ENCODE measurements around the gene SLC25A23. TPM values are rescaled to one million over a fixed set of nuclear protein-coding genes. Genes with fewer than 3 reads are reported as not detected.

The SLC25A23 gene
- total RNA-seq, 1 donor from 2014 or later, result 51.4 TPM

DNA sequence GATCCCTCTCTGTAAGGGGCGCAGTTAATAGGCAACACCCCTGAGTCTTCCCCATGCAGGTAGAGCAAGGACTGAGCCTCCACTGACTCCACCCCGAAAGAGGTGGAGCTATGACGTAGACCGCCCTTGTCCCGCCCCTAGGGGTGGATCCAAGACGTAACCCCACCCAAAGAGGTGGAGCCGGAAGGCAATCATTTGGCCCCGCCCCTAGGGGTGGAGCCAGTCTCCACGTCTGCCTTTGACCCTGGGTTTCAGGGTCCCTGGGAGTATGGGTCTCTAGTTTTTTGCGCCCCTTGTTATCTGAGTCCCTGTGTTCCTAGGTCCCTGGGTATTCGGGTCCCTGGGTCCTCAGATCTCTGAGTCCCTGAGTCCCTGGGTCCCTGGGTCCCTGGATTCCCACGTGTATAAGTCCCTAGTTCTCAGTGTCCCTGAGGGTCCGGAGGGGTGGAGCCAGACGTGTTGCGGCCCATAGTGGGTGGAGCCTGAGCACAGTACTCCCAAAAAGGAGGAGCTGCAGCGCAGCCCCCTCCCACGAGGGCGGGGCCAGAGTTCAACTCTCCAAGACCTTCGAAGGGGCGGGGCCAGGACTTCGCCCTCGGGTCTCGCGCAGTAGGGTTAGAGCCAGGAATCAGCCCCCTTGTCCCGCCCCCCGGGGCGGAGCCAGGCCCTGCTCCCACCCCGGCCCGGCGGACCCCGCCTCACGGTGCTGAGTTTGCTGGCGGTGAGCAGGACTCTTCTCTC, 16.7 kb upstream of the SLC25A23 start:
- H3K36me3 ChIP-seq, result no peaks in the 10 kb centered on the region
- ATAC-seq (peak; percentile 92), DNase-seq (peak; percentile 93)
- peaks cover 5% of the 10 kb centered on the region for H3K4me1 ChIP-seq
- H3K4me3 ChIP-seq, result peak overlapping the region; percentile 21
- H3K27me3 ChIP-seq, result peaks cover 12% of the 10 kb centered on the region
- intact Hi-C loops (cut with DNase I), result no loop called here
- TF ChIP-seq, protein P1, sequence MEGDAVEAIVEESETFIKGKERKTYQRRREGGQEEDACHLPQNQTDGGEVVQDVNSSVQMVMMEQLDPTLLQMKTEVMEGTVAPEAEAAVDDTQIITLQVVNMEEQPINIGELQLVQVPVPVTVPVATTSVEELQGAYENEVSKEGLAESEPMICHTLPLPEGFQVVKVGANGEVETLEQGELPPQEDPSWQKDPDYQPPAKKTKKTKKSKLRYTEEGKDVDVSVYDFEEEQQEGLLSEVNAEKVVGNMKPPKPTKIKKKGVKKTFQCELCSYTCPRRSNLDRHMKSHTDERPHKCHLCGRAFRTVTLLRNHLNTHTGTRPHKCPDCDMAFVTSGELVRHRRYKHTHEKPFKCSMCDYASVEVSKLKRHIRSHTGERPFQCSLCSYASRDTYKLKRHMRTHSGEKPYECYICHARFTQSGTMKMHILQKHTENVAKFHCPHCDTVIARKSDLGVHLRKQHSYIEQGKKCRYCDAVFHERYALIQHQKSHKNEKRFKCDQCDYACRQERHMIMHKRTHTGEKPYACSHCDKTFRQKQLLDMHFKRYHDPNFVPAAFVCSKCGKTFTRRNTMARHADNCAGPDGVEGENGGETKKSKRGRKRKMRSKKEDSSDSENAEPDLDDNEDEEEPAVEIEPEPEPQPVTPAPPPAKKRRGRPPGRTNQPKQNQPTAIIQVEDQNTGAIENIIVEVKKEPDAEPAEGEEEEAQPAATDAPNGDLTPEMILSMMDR (IDR thresholded peaks at IDR 0.05), result no peak
- no peaks in the 10 kb centered on the region for H3K9me3 ChIP-seq
- no peak overlapping the region for H3K27ac ChIP-seq

DNA sequence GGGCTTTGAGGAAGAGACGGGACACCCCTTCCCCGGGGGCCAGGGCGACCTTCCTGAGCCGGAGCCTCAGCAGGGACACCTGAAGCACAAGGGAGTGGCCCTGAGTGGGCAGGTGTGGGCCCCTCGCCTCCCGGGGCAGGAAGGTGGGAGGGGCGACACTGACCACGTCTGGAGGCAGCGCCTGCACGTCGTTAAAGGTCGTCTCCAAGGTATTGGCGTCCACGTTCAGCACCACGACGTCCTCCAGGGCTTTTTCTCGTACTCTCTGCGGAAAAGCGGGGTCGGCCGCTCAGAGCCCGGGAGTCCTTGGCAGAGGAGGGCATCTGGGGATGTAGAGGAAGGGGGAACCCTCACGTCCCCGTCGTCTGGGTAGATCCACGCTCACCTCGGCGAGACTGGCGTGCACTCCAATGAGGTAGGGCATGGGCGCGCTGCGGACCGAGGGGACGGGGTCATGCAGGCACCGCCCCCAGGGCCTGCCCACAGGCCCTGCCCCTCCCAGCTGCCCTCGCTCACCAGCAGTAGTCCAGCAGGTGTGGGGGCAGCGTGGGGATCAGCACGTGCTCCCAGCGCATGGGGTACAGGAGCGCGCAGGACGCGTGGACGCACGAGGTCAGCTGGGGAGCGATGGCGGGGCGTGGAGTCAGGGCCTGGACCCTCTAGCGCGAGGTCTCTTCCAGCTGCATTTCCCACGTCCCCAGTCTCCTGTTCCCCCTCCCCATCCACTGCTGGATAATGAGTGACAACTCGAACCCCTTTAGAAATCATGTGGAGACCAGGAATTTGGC, 15.9 kb upstream of the SLC25A23 start:
- peaks cover 12% of the 10 kb centered on the region for H3K27me3 ChIP-seq
- intact Hi-C loops (cut with DNase I), result no loop called here
- H3K27ac ChIP-seq, result no peak overlapping the region
- ATAC-seq (peak; percentile 15), DNase-seq (no peak)
- H3K4me1 ChIP-seq, result peaks cover 5% of the 10 kb centered on the region
- TF ChIP-seq, protein P1 (IDR thresholded peaks at IDR 0.05), result no peak
- H3K9me3 ChIP-seq, result no peaks in the 10 kb centered on the region
- peak overlapping the region; percentile 21 for H3K4me3 ChIP-seq
- no peaks in the 10 kb centered on the region for H3K36me3 ChIP-seq

DNA sequence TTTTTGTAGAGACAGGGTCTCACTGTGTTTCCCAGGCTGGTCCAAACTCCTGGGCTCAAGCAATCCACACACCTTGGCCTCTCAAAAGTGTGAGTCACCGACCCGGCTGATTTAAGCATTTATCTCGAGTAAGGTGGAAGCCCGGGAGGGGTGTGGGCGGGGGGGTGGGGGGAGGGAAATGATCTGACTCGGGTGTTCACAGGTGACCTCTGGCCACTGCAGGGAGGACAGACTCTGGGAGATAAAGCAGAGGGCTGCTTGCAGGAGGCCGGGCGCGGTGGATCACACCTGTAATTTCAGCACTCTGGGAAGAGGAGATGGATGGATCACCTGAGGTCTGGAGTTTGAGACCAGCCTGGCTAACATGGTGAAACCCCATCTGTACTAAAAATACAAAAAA, 14.1 kb upstream of the SLC25A23 start:
- DNase-seq (no peak), ATAC-seq (no peak)
- H3K27ac ChIP-seq, result no peak overlapping the region
- H3K36me3 ChIP-seq, result no peaks in the 10 kb centered on the region
- H3K4me1 ChIP-seq, result peaks cover 5% of the 10 kb centered on the region
- TF ChIP-seq, protein P1 (IDR thresholded peaks at IDR 0.05), result no peak
- peaks cover 12% of the 10 kb centered on the region for H3K27me3 ChIP-seq
- H3K4me3 ChIP-seq, result no peak overlapping the region
- no peaks in the 10 kb centered on the region for H3K9me3 ChIP-seq
- intact Hi-C loops (cut with DNase I), result no loop called here

DNA sequence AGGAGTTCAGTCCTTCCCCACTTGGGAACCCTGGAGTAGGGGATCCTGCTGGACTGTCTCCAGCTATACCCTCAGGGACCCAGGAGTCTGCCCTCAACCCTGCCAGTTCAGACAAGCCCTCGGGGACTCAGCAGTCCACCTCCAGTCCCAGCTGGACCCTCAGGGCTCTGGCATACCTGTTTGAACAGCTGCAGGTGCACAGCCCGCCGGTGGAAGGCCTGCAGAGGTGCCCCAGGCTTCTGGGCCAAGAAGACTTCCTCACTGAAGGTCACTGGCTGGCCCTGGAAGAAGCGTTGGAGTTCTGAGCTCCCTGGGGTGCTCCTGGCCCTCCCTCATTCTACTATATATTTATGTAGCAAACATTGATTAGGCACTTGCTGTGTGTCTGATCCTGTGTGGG, 13.1 kb upstream of the SLC25A23 start:
- Histone ChIP-seq H3K9me3 (no peaks in the 10 kb centered on the region), H3K36me3 (no peaks in the 10 kb centered on the region), H3K27ac (no peak overlapping the region), H3K27me3 (peaks cover 12% of the 10 kb centered on the region), H3K4me1 (peaks cover 5% of the 10 kb centered on the region), H3K4me3 (no peak overlapping the region)
- ATAC-seq, result no peak
- no peak for DNase-seq
- intact Hi-C loops (cut with DNase I), result no loop called here
- TF ChIP-seq, protein P1 (IDR thresholded peaks at IDR 0.05), result no peak

DNA sequence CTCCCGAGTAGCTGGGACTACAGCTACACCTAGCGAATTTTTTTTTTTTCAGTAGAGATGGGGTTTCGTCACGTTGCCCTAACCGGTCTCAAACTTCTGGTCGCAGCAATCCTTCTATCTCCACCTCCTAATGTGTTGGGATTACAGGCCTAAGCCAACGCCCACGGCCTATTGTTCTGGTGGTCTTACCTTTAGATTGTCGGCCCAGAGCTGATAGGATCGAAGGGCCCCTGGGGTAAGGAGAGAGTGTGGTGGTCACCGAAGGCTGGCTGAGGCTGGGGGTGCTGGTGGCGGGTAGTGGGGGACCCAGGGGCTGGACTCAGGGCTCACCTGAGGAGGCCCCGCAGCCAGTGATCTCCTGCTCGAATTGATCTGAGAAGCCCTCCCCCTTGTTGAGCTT, 11.5 kb upstream of the SLC25A23 start:
- no peaks in the 10 kb centered on the region for H3K9me3 ChIP-seq
- H3K4me1 ChIP-seq, result peaks cover 5% of the 10 kb centered on the region
- no peak for ATAC-seq
- H3K27ac ChIP-seq, result no peak overlapping the region
- no peaks in the 10 kb centered on the region for H3K36me3 ChIP-seq
- no peak for DNase-seq
- TF ChIP-seq, protein P1 (IDR thresholded peaks at IDR 0.05), result no peak
- intact Hi-C loops (cut with DNase I), result no loop called here
- no peak overlapping the region for H3K4me3 ChIP-seq
- H3K27me3 ChIP-seq, result peaks cover 4% of the 10 kb centered on the region

Measured in upper lobe of right lung (tissue), 1 donor.